GM23338 (cell line): ENCODE data around the gene DLL4. TPM values are rescaled to one million over a fixed set of nuclear protein-coding genes. Genes with fewer than 3 reads are reported as not detected.

Source experiments
- ATAC-seq: fragments of 200-7000 bp; cut with Tn5 transposase; 3 replicates; pipeline ENCODE4 v1.9.1; 2020
- DNase-seq: peaks from one replicate; pipeline ENCODE4 v3.0.0-alpha.2; 2015; ENCODE audit warnings: low spot score
- H2AFZ ChIP-seq: fragments of 200-600 bp; sonication (generic); 2 replicates; pipeline ENCODE4 v1.8.0; 2016; ENCODE audit warnings: antibody characterized with exemption, mild to moderate bottlenecking, moderate library complexity
- H3F3A ChIP-seq: fragments of 200-600 bp; sonication (generic); replicated peaks from 2 replicates; pipeline ENCODE4 v1.8.0; 2017; ENCODE audit warnings: antibody characterized with exemption, mixed run types, low read depth
- H3K27ac ChIP-seq: fragments of 200-600 bp; sonication (generic); 2 replicates; pipeline ENCODE4 v1.6.1; 2016; ENCODE audit warnings: low read depth
- H3K27me3 ChIP-seq: fragments of 200-600 bp; sonication (generic); 2 replicates; pipeline ENCODE4 v1.8.0; 2016; ENCODE audit warnings: mild to moderate bottlenecking, mixed run types, moderate library complexity; ENCODE audit not compliant: insufficient read depth
- H3K36me3 ChIP-seq: fragments of 200-600 bp; sonication (generic); 2 replicates; pipeline ENCODE4 v1.8.0; 2016; ENCODE audit warnings: mild to moderate bottlenecking; ENCODE audit not compliant: insufficient read depth
- H3K4me1 ChIP-seq: fragments of 200-600 bp; sonication (generic); 2 replicates; pipeline ENCODE4 v1.8.0; 2016; ENCODE audit warnings: mild to moderate bottlenecking, moderate library complexity; ENCODE audit not compliant: insufficient read depth
- H3K4me2 ChIP-seq: fragments of 200-600 bp; sonication (generic); 2 replicates; pipeline ENCODE4 v1.7.1; 2017; ENCODE audit warnings: mixed run types
- H3K4me3 ChIP-seq: fragments of 200-600 bp; sonication (generic); 2 replicates; pipeline ENCODE4 v1.6.1; 2016; ENCODE audit warnings: mixed run types
- H3K79me2 ChIP-seq: fragments of 200-600 bp; sonication (generic); replicated peaks from 2 replicates; pipeline ENCODE4 v1.8.0; 2017; ENCODE audit warnings: mild to moderate bottlenecking; ENCODE audit not compliant: insufficient read depth
- H3K9me2 ChIP-seq: fragments of 200-600 bp; sonication (generic); 2 replicates; pipeline ENCODE4 v1.8.0; 2017; ENCODE audit not compliant: insufficient read depth
- H4K20me1 ChIP-seq: fragments of 200-600 bp; sonication (generic); replicated peaks from 2 replicates; pipeline ENCODE4 v1.8.0; 2017; ENCODE audit warnings: mild to moderate bottlenecking; ENCODE audit not compliant: insufficient read depth
- H3K27ac Mint-ChIP-seq: 2 replicates; pipeline ENCODE4 v1.8.0; 2020; ENCODE audit warnings: inconsistent platforms, mild to moderate bottlenecking, moderate library complexity, mixed read lengths
- H3K27me3 Mint-ChIP-seq: 3 replicates; pipeline ENCODE4 v1.8.0; 2022; ENCODE audit warnings: low read depth, mild to moderate bottlenecking, moderate library complexity, mixed read lengths, inconsistent platforms; ENCODE audit not compliant: insufficient read depth, poor library complexity
- H3K36me3 Mint-ChIP-seq: 3 replicates; pipeline ENCODE4 v1.8.0; 2021; ENCODE audit warnings: low read depth, mild to moderate bottlenecking, inconsistent platforms, moderate library complexity, mixed read lengths
- H3K4me1 Mint-ChIP-seq: 3 replicates; pipeline ENCODE4 v1.8.0; 2020; ENCODE audit warnings: mild to moderate bottlenecking, inconsistent platforms, mixed read lengths
- H3K4me3 Mint-ChIP-seq: 3 replicates; pipeline ENCODE4 v1.8.0; 2021; ENCODE audit warnings: moderate library complexity, mild to moderate bottlenecking, inconsistent platforms, mixed read lengths
- H3K9me3 Mint-ChIP-seq: 3 replicates; pipeline ENCODE4 v1.8.0; 2020; ENCODE audit warnings: moderate library complexity, mild to moderate bottlenecking, inconsistent platforms, mixed read lengths
- CREB1 ChIP-seq: fragments of 250-450 bp; sonication (Bioruptor Pico); IDR thresholded peaks from 2 replicates; pipeline ENCODE4 v1.5.0; 2020; ENCODE audit warnings: low read depth, mild to moderate bottlenecking, moderate library complexity
- EZH2phosphoT487 ChIP-seq: fragments of 200-600 bp; sonication (generic); IDR thresholded peaks from one replicate; pipeline ENCODE4 v1.8.1; 2018; ENCODE audit warnings: antibody characterized with exemption; ENCODE audit not compliant: unreplicated experiment
- JUNB ChIP-seq: IDR thresholded peaks from one replicate; pipeline ENCODE4 v1.6.1; 2016; ENCODE audit warnings: antibody characterized with exemption; ENCODE audit not compliant: unreplicated experiment
- NANOG ChIP-seq: IDR thresholded peaks from 2 replicates; pipeline ENCODE4 v1.6.1; 2016; ENCODE audit warnings: antibody characterized with exemption, borderline replicate concordance
- POLR2AphosphoS5 ChIP-seq: IDR thresholded peaks from 2 replicates; pipeline ENCODE4 v1.6.1; 2016; ENCODE audit warnings: antibody characterized with exemption, low read depth
- REST ChIP-seq: IDR thresholded peaks from one replicate; pipeline ENCODE4 v1.6.1; 2018; ENCODE audit warnings: antibody characterized with exemption; ENCODE audit not compliant: unreplicated experiment
- STAT1 ChIP-seq: IDR thresholded peaks from one replicate; pipeline ENCODE4 v1.6.1; 2016; ENCODE audit warnings: antibody characterized with exemption; ENCODE audit not compliant: unreplicated experiment
- ZNF114 ChIP-seq: fragments of 250-450 bp; sonication (Bioruptor Pico); IDR thresholded peaks from 2 replicates; pipeline ENCODE4 v1.5.0; 2020; ENCODE audit warnings: mild to moderate bottlenecking, moderate library complexity
- ZNF331 ChIP-seq: fragments of 250-450 bp; sonication (Bioruptor Pico); IDR thresholded peaks from 2 replicates; pipeline ENCODE4 v1.5.0; 2020; ENCODE audit warnings: low read depth, mild to moderate bottlenecking, moderate library complexity
- ZNF462 ChIP-seq: fragments of 250-450 bp; sonication (Bioruptor Pico); IDR thresholded peaks from 2 replicates; pipeline ENCODE4 v1.5.0; 2020; ENCODE audit warnings: mild to moderate bottlenecking, moderate library complexity
- polyA plus RNA-seq: library from polyadenylated mRNA; unstranded; fragments of >200 nt; fragmentation: Nextera tagmentation; extraction: Ambion mirVana; gene quantifications from 2 replicates; pipeline ENCODE4 v1.2.1, GENCODE V29; 2016
- total RNA-seq: library from RNA; depleted of rRNA; stranded (reverse); fragments of >200 nt; shearing (Covaris generic); gene quantifications from 2 replicates; pipeline ENCODE4 v1.2.3, GENCODE V29; 2014

Gene DLL4
- total and polyA plus RNA-seq, 2 experiments from 2014 or later = 0.31 to 0.99 TPM

- TF ChIP-seq ZNF462 (no peak), REST (no peak), EZH2phosphoT487 (no peak), JUNB (no peak)
These were observed 10.9 kb upstream of the DLL4 start (continued) for GRCh38 chr15:40918146-40918798.

GRCh38 chr15:40918799-40919392 lies 10.2 kb upstream of the DLL4 start:
- no peak for DNase-seq
- no peaks in the 10 kb centered on the region for H3K9me3 Mint-ChIP-seq
- no peak overlapping the region for H3K4me3 Mint-ChIP-seq
- H3K4me1 Mint-ChIP-seq = peaks cover 21% of the 10 kb centered on the region
- peaks cover 44% of the 10 kb centered on the region for H3K27me3 Mint-ChIP-seq
- Histone ChIP-seq H3K4me2 (no peak overlapping the region), H2AFZ (no peak overlapping the region), H3K4me3 (no peak overlapping the region), H3K27ac (no peak overlapping the region), H4K20me1 (no peaks in the 10 kb centered on the region), H3F3A (0 out of 2 replicates have a peak, but pooled peaks cover 10% of the 10 kb centered on the region), H3K27me3 (peaks cover 36% of the 10 kb centered on the region), H3K79me2 (no peaks in the 10 kb centered on the region), H3K4me1 (peaks cover 7% of the 10 kb centered on the region; the same call in 1 of the 2 replicates), H3K9me2 (no peaks in the 10 kb centered on the region), H3K36me3 (no peaks in the 10 kb centered on the region)
- ATAC-seq = no peak
- H3K27ac Mint-ChIP-seq = no peak overlapping the region
- no peaks in the 10 kb centered on the region for H3K36me3 Mint-ChIP-seq
- TF ChIP-seq ZNF331 = no peak
- TF ChIP-seq REST = no peak
- TF ChIP-seq ZNF114 (CRISPR knock-in tag) = no peak
- TF ChIP-seq CREB1 (CRISPR knock-in tag) = no peak
- TF ChIP-seq STAT1 = no peak
- TF ChIP-seq POLR2AphosphoS5 = no peak
- TF ChIP-seq NANOG = no peak
